Chondrocyte (in vitro differentiated cells): ENCODE results near the gene REPS1. TPM values are rescaled to one million over a fixed set of nuclear protein-coding genes. Genes with fewer than 3 reads are reported as not detected.

Experiments used
- DNase-seq: peaks from one replicate; pipeline ENCODE4 v3.0.0; 2021; ENCODE audit warnings: mixed read lengths, low spot score
- H3K27ac Mint-ChIP-seq: one replicate; pipeline ENCODE4 v1.8.0; 2021; ENCODE audit warnings: mild to moderate bottlenecking, moderate library complexity, mixed read lengths; ENCODE audit not compliant: unreplicated experiment
- H3K27me3 Mint-ChIP-seq: 2 replicates; pipeline ENCODE4 v1.8.0; 2021; ENCODE audit warnings: low read depth, mixed read lengths
- H3K36me3 Mint-ChIP-seq: 2 replicates; pipeline ENCODE4 v1.8.0; 2021; ENCODE audit warnings: low read depth, mixed read lengths
- H3K4me1 Mint-ChIP-seq: 2 replicates; pipeline ENCODE4 v1.8.0; 2021; ENCODE audit warnings: low read depth, mild to moderate bottlenecking, mixed read lengths
- H3K4me3 Mint-ChIP-seq: one replicate; pipeline ENCODE4 v1.8.0; 2021; ENCODE audit warnings: mild to moderate bottlenecking, moderate library complexity, mixed read lengths; ENCODE audit not compliant: unreplicated experiment
- H3K9me3 Mint-ChIP-seq: 2 replicates; pipeline ENCODE4 v1.8.0; 2021; ENCODE audit warnings: low read depth, mixed read lengths
- CTCF ChIP-seq: fragments of 200-600 bp; sonication (generic); IDR thresholded peaks from 2 replicates; pipeline ENCODE4 v1.5.0; 2021; ENCODE audit warnings: antibody characterized with exemption, mild to moderate bottlenecking, moderate library complexity
- total RNA-seq: library from RNA; stranded (reverse); gene quantifications from 3 replicates; pipeline ENCODE4 v1.2.1, GENCODE V29; 2021

The REPS1 gene
- total RNA-seq, 1 donor from 2014 or later: 26.5 TPM

GRCh38 chr6:138863321-138863720 is 124.7 kb downstream of the REPS1 start:
- Mint-ChIP-seq H3K4me1 (peaks cover 24% of the 10 kb centered on the region), H3K27me3 (no peaks in the 10 kb centered on the region), H3K27ac (no peak overlapping the region), H3K9me3 (peaks cover 4% of the 10 kb centered on the region), H3K4me3 (no peak overlapping the region), H3K36me3 (no peaks in the 10 kb centered on the region)
- no peak for DNase-seq
- TF ChIP-seq CTCF: no peak

- TF ChIP-seq CTCF: no peak
- Mint-ChIP-seq H3K9me3 (peaks cover 4% of the 10 kb centered on the region), H3K36me3 (no peaks in the 10 kb centered on the region), H3K4me1 (peaks cover 18% of the 10 kb centered on the region), H3K27me3 (no peaks in the 10 kb centered on the region), H3K4me3 (no peak overlapping the region), H3K27ac (no peak overlapping the region)
- no peak for DNase-seq
Measured at GRCh38 chr6:138862456-138862855, 125.6 kb downstream of the REPS1 start.

GRCh38 chr6:138857775-138858174 is 130.3 kb downstream of the REPS1 start:
- DNase-seq: no peak
- H3K9me3 Mint-ChIP-seq: peaks cover 4% of the 10 kb centered on the region
- peaks cover 2% of the 10 kb centered on the region for H3K27me3 Mint-ChIP-seq
- no peak overlapping the region for H3K4me3 Mint-ChIP-seq
- no peaks in the 10 kb centered on the region for H3K36me3 Mint-ChIP-seq
- no peak overlapping the region for H3K27ac Mint-ChIP-seq
- no peak for TF ChIP-seq CTCF
- peaks cover 9% of the 10 kb centered on the region for H3K4me1 Mint-ChIP-seq

- H3K36me3 Mint-ChIP-seq: no peaks in the 10 kb centered on the region
- no peak for TF ChIP-seq CTCF
- H3K9me3 Mint-ChIP-seq: peaks cover 4% of the 10 kb centered on the region
- no peak overlapping the region for H3K4me3 Mint-ChIP-seq
- peaks cover 7% of the 10 kb centered on the region for H3K4me1 Mint-ChIP-seq
- H3K27ac Mint-ChIP-seq: no peak overlapping the region
- H3K27me3 Mint-ChIP-seq: peaks cover 2% of the 10 kb centered on the region
- no peak for DNase-seq
Measured at GRCh38 chr6:138856654-138857053, 131.4 kb downstream of the REPS1 start.

Other genes starting within 250 kb of the REPS1 start
- 6.2 to 7.1 TPM (median 6.4 TPM) in 3 replicates for gene CCDC28A, start 214.5 kb downstream of the REPS1 start, total RNA-seq
- not detected in 3 replicates for gene ECT2L, start 192.2 kb downstream of the REPS1 start, total RNA-seq
- 10.4 to 20.2 TPM (median 17.2 TPM) in 3 replicates for gene ABRACL, start 40.5 kb upstream of the REPS1 start, total RNA-seq
- gene HECA, start 146.8 kb upstream of the REPS1 start, total RNA-seq: 19.5 to 23.8 TPM (median 22.6 TPM) in 3 replicates